ENCODE results near the gene DNAJB12. TPM values are rescaled to one million over a fixed set of nuclear protein-coding genes. Genes with fewer than 3 reads are reported as not detected.
A peak's percentile ranks its signal among the peaks of the same experiment; 100 is the strongest.
"Not testable (repeated sequence)": the region's sequence is repeated elsewhere in the genome, so short reads cannot be mapped to it uniquely, and the experiment has no call there.

The DNAJB12 gene
- polyA plus RNA-seq, 6 donors from 2014 or later, result 15.7 to 28.4 (median 18.6) TPM

DNA sequence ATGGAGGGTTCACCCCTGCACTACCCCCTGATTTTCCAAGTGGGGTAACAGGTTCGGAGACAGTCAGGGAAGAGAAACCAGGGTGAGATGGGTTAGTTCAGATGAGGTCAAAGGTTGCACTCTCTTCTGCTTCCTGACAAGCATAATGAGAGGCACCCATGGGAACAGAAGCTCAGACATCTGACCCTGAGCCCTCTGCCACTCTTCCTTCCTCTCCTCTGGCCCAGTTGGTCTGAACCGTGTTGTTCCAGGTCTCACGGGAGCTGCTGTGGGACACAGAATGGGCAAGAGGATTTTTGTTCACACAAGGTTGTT, 38.4 kb downstream of the DNAJB12 start:
- Mint-ChIP-seq H3K9me3 (no peaks in the 10 kb centered on the region), H3K36me3 (no peaks in the 10 kb centered on the region), H3K4me3 (peak overlapping the region in 7 of 8 donors; percentile 22 to 75 (median 50)), H3K27ac (peak overlapping the region; percentile 26 to 98 (median 69)), H3K27me3 (no peaks in the 10 kb centered on the region), H3K4me1 (peaks cover 41 to 56% (median 49%) of the 10 kb centered on the region in 3 donors)
- DNase-seq (no peak), ATAC-seq (ENCODE audit: low read depth in 2 of 2) (no peak)

GRCh38 chr10:72315611-72316385, 38.9 kb downstream of the DNAJB12 start:
- no peaks in the 10 kb centered on the region for H3K36me3 Mint-ChIP-seq
- DNase-seq, result no peak
- H3K4me1 Mint-ChIP-seq, result peaks cover 39 to 53% (median 46%) of the 10 kb centered on the region in 3 donors
- H3K4me3 Mint-ChIP-seq, result peak overlapping the region in 7 of 8 donors; percentile 22 to 75 (median 50)
- no peaks in the 10 kb centered on the region for H3K27me3 Mint-ChIP-seq
- H3K27ac Mint-ChIP-seq, result peak overlapping the region in 5 of 6 donors; percentile 40 to 98 (median 51)
- ATAC-seq (ENCODE audit: low read depth in 2 of 2), result no peak
- no peaks in the 10 kb centered on the region for H3K9me3 Mint-ChIP-seq

DNA sequence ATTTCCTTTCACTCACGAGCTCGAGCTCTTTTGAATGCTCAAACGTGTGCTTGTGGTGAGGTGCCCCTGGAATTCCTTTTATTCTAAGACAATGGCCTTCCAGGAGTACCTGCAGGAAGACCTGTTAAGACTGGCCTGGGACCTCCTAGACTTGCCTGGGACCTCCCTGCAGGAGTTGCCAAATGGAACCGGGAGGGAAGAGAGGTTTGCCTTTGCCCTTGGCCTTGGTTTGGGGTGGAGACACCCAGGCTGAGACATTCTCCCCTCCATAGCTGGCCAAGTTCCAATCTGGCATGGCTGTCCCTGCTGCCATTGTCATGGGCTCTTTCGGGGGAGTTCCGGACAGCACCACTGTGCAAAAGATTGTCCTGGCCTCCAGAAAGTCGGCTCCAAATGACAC, 39.7 kb downstream of the DNAJB12 start:
- Mint-ChIP-seq H3K9me3 (no peaks in the 10 kb centered on the region), H3K4me3 (no peak overlapping the region), H3K27me3 (no peaks in the 10 kb centered on the region), H3K27ac (peak overlapping the region in 1 of 6 donors; percentile 76), H3K36me3 (no peaks in the 10 kb centered on the region), H3K4me1 (peaks cover 38 to 52% (median 46%) of the 10 kb centered on the region in 3 donors)
- ATAC-seq (ENCODE audit: low read depth in 2 of 2), result no peak
- DNase-seq, result no peak

GRCh38 chr10:72314263-72314662, 40.5 kb downstream of the DNAJB12 start:
- no peaks in the 10 kb centered on the region for H3K9me3 Mint-ChIP-seq
- H3K4me1 Mint-ChIP-seq, result peaks cover 41 to 55% (median 48%) of the 10 kb centered on the region in 3 donors
- no peak overlapping the region for H3K4me3 Mint-ChIP-seq
- no peak for DNase-seq
- ATAC-seq (ENCODE audit: low read depth in 2 of 2), result no peak
- no peaks in the 10 kb centered on the region for H3K27me3 Mint-ChIP-seq
- no peaks in the 10 kb centered on the region for H3K36me3 Mint-ChIP-seq
- H3K27ac Mint-ChIP-seq, result peak overlapping the region in 1 of 6 donors; percentile 54

GRCh38 chr10:72312865-72313391, 41.8 kb downstream of the DNAJB12 start:
- no peaks in the 10 kb centered on the region for H3K36me3 Mint-ChIP-seq
- no peaks in the 10 kb centered on the region for H3K9me3 Mint-ChIP-seq
- H3K27me3 Mint-ChIP-seq, result no peaks in the 10 kb centered on the region
- DNase-seq, result no peak
- no peak overlapping the region for H3K27ac Mint-ChIP-seq
- no peak overlapping the region for H3K4me3 Mint-ChIP-seq
- H3K4me1 Mint-ChIP-seq, result peaks cover 36 to 51% (median 41%) of the 10 kb centered on the region in 3 donors
- no peak for ATAC-seq (ENCODE audit: low read depth in 2 of 2)

DNA sequence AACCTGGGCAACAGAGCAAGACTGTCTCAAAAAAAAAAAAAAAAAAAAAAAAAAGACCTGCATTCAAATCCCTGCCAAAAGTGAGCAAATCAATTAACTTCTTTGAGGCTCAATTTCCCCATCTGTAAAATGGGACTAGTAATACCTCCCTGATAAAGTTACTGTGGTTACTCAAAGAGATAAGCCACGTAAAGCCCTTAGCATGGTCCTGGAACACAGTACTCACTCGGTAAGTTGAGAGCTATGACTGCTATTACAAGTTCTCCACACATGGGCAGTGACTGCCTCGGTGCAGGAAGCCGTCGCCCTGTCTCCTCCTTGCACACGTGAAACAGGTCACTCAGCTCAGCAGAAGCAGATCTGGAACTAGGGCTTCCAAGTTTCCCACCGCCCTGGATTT, 43.1 kb downstream of the DNAJB12 start:
- ATAC-seq (ENCODE audit: low read depth in 2 of 2) (no peak), DNase-seq (no peak)
- Mint-ChIP-seq H3K36me3 (no peaks in the 10 kb centered on the region), H3K27ac (peak overlapping the region in 3 of 6 donors; percentile 1 to 76 (median 37)), H3K9me3 (no peaks in the 10 kb centered on the region), H3K27me3 (no peaks in the 10 kb centered on the region), H3K4me1 (peaks cover 26 to 44% (median 35%) of the 10 kb centered on the region in 3 donors), H3K4me3 (no peak overlapping the region)

DNA sequence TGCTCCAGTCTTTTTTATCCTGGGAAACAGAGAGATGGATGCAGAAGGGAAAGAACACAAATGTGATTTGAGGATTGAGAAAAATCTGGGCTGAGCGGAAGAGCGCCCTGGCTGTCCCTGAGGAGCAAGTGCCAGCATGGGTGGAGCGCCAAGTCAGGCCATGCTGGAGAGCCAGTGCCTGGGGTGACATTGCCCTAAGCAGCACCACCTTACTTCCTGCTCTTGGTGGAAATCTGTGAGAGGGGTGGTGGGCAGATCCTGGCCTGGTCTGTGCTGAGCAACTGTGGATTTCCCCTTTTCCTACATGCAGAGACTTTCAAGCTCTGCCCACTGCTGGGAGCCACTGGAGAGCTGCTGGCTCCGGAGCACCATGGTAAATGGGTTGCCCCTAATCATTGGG, 44.1 kb downstream of the DNAJB12 start:
- Mint-ChIP-seq H3K36me3 (no peaks in the 10 kb centered on the region), H3K27me3 (no peaks in the 10 kb centered on the region), H3K4me1 (peaks cover 26 to 44% (median 29%) of the 10 kb centered on the region in 3 donors), H3K4me3 (peak overlapping the region in 1 of 8 donors; percentile 20), H3K27ac (peak overlapping the region in 2 of 6 donors; percentile 33), H3K9me3 (no peaks in the 10 kb centered on the region)
- DNase-seq, result no peak
- no peak for ATAC-seq (ENCODE audit: low read depth in 2 of 2)

DNA sequence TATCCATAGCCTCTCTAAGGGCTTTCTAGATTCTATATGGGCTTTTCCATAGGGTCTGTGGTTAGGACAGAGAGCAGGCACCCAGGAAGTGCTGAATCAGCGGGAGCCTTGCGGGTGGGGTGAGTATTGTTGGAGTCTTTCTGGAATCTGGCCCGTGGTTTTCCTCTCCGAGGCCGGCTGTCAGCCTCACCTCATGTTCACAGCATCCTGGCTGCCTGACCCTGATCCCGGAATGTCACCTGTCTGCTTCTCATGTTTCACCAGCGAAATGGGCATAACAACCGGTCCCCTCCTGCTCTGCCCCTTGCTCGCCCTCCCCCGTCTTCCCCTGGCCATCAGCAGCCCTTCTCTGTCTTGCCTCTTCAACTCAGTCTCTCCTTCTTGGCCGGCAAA, 44.5 kb downstream of the DNAJB12 start:
- peaks cover 26 to 44% (median 29%) of the 10 kb centered on the region in 3 donors for H3K4me1 Mint-ChIP-seq
- ATAC-seq (ENCODE audit: low read depth in 2 of 2), result no peak
- H3K27me3 Mint-ChIP-seq, result no peaks in the 10 kb centered on the region
- peak overlapping the region in 1 of 8 donors; percentile 62 for H3K4me3 Mint-ChIP-seq
- H3K27ac Mint-ChIP-seq, result peak overlapping the region in 4 of 6 donors; percentile 33 to 75 (median 52)
- no peaks in the 10 kb centered on the region for H3K36me3 Mint-ChIP-seq
- H3K9me3 Mint-ChIP-seq, result no peaks in the 10 kb centered on the region
- DNase-seq, result no peak

DNA sequence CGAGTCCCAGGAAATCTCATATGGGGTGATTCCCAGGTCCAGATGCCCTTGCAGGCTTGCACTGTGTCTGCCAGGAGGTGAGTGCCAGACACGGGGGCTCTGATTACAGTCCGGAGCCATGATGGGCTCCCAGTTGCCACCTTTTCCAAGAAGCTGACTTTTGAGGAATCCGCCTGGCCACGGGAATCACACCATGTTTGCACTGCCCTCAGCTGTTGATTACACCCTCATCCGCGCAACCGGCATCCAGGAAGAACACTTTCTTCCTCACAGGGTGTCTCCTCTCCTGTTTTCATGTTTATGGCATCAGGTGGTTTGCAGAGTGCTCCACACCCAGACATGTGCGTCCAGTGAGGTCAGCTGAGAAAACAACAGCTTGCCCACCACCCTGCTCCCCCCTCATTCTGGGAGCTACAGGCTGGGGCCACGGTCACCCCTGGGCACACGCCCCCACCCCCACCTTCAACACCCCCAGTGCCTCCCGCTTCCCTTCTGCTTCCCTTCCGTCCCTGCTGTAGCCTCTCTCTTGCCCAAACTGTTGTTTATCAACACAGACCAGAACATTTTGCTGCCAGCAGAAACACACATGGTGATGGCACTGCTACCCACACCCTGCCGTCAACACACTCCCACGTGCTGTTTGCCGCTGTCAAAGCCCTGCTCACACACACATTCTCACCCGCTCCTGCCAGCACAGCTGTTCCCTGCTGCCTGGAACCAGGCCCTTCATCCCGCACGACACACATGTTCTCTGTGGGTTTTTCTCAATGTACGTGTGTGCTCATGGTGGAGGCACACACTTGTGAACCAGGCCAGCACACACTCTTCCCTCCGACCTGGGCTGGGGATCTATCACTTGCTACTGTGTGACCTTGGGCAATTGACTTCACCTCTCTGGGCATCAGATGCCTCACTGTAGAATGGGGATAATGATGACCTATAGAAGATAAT, 45.2 kb downstream of the DNAJB12 start:
- Mint-ChIP-seq H3K27me3 (no peaks in the 10 kb centered on the region), H3K9me3 (no peaks in the 10 kb centered on the region), H3K4me3 (peak overlapping the region in 2 of 8 donors; percentile 49 to 62), H3K36me3 (no peaks in the 10 kb centered on the region), H3K4me1 (peaks cover 30 to 48% (median 32%) of the 10 kb centered on the region in 3 donors), H3K27ac (peak overlapping the region in 4 of 6 donors; percentile 43 to 75 (median 72))
- no peak for DNase-seq
- no peak for ATAC-seq (ENCODE audit: low read depth in 2 of 2)

- DNase-seq (no peak), ATAC-seq (ENCODE audit: low read depth in 2 of 2) (no peak)
- H3K27me3 Mint-ChIP-seq, result no peaks in the 10 kb centered on the region
- H3K4me1 Mint-ChIP-seq, result peaks cover 39 to 56% (median 39%) of the 10 kb centered on the region in 3 donors
- no peak overlapping the region for H3K4me3 Mint-ChIP-seq
- H3K27ac Mint-ChIP-seq, result peak overlapping the region in 2 of 6 donors; percentile 30 to 42
- no peaks in the 10 kb centered on the region for H3K36me3 Mint-ChIP-seq
- no peaks in the 10 kb centered on the region for H3K9me3 Mint-ChIP-seq
These were observed 46.3 kb downstream of the DNAJB12 start for GRCh38 chr10:72308320-72308987.

DNA sequence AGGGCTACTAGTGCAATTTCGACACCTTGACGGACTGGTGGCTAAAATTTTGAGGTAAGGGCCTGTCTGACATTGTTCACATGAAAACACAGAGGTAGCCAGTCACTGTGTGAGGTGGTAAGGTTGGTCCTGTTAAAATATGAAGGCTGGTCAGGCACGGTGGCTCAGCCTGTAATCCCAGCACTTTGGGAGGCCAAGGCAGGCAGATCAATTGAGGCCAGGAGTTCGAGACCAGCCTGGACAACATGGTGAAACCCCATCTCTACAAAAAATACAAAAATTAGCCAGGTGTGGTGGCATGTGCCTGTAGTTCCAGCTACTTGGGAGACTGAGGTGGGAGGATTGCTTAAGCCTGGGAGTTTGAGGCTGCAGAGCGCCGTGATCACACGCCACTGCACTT, 47.0 kb downstream of the DNAJB12 start:
- not testable (repeated sequence) for DNase-seq; ATAC-seq (ENCODE audit: low read depth in 2 of 2); H3K4me3 Mint-ChIP-seq; H3K27ac Mint-ChIP-seq; H3K36me3 Mint-ChIP-seq; H3K27me3 Mint-ChIP-seq; H3K9me3 Mint-ChIP-seq
- H3K4me1 Mint-ChIP-seq, result peaks cover 39 to 60% (median 41%) of the 10 kb centered on the region in 3 donors

GRCh38 chr10:72306215-72306760, 48.4 kb downstream of the DNAJB12 start:
- H3K27me3 Mint-ChIP-seq, result no peaks in the 10 kb centered on the region
- H3K27ac Mint-ChIP-seq, result peak overlapping the region in 3 of 6 donors; percentile 26 to 87 (median 46)
- ATAC-seq (ENCODE audit: low read depth in 2 of 2) (peak in 1 of 2 donors; percentile 20), DNase-seq (no peak)
- H3K4me3 Mint-ChIP-seq, result no peak overlapping the region
- no peaks in the 10 kb centered on the region for H3K36me3 Mint-ChIP-seq
- no peaks in the 10 kb centered on the region for H3K9me3 Mint-ChIP-seq
- H3K4me1 Mint-ChIP-seq, result peaks cover 40 to 64% (median 46%) of the 10 kb centered on the region in 3 donors

All from naive B cell (primary cell).